Keratinocyte (primary cell): Measurements from ENCODE around the gene TMEM18. TPM values are rescaled to one million over a fixed set of nuclear protein-coding genes. Genes with fewer than 3 reads are reported as not detected.

ENCODE experiments used
- DNase-seq: peaks from one replicate; pipeline ENCODE4 v3.0.0-alpha.2; 2011; ENCODE audit warnings: low read depth, missing footprints, low spot score
- FAIRE-seq: peaks from 2 replicates; lab custom pipeline; 2011; peaks lifted over from hg19 to GRCh38; lab: Jason Lieb, UNC
- H2AFZ ChIP-seq: 2 replicates; pipeline ENCODE4 v1.6.0; 2012; ENCODE audit warnings: low read length, control low read depth, inconsistent platforms; ENCODE audit not compliant: control insufficient read depth
- H3K27ac ChIP-seq: 2 replicates; pipeline ENCODE4 v1.5.1; 2011; ENCODE audit warnings: low read length; ENCODE audit not compliant: control insufficient read depth, insufficient read depth
- H3K27me3 ChIP-seq: 3 replicates; pipeline ENCODE4 v1.6.0; 2011; ENCODE audit warnings: low read length; ENCODE audit not compliant: control insufficient read depth, insufficient read depth; ENCODE audit errors: extremely low read depth
- H3K36me3 ChIP-seq, 2 experiments: 2 replicates in 1 of 2; 3 replicates in 1 of 2; pipeline ENCODE4 v1.5.1; 2011; ENCODE audit warnings: low read length in 2 of 2, mild to moderate bottlenecking in 1 of 2; ENCODE audit not compliant: control insufficient read depth in 2 of 2, insufficient read depth in 2 of 2; ENCODE audit errors: extremely low read depth in 1 of 2
- H3K4me1 ChIP-seq: 3 replicates; pipeline ENCODE4 v1.5.1; 2011; ENCODE audit warnings: low read length; ENCODE audit not compliant: control insufficient read depth, insufficient read depth; ENCODE audit errors: extremely low read depth
- H3K4me2 ChIP-seq: 3 replicates; pipeline ENCODE4 v1.6.0; 2011; ENCODE audit warnings: low read depth, low read length; ENCODE audit not compliant: control insufficient read depth, insufficient read depth; ENCODE audit errors: extremely low read depth
- H3K4me3 ChIP-seq, 3 experiments: fragments of 200-600 bp in 1 of 3; sonication (generic) in 1 of 3; 2 replicates in 2 of 3; 3 replicates in 1 of 3; pipeline ENCODE4 v1.5.1; 2011 to 2016; ENCODE audit warnings: low read length in 3 of 3, mild to moderate bottlenecking in 3 of 3, control low read depth in 2 of 3, inconsistent platforms in 1 of 3, low read depth in 1 of 3, mixed read lengths in 1 of 3, mixed run types in 1 of 3, moderate library complexity in 1 of 3; ENCODE audit not compliant: control insufficient read depth in 2 of 3, insufficient read depth in 2 of 3; ENCODE audit errors: extremely low read depth in 1 of 3
- H3K79me2 ChIP-seq: 2 replicates; pipeline ENCODE4 v1.6.0; 2012; ENCODE audit warnings: low read length; ENCODE audit not compliant: control insufficient read depth, insufficient read depth
- H3K9ac ChIP-seq: 3 replicates; pipeline ENCODE4 v1.6.0; 2011; ENCODE audit warnings: low read length; ENCODE audit not compliant: control insufficient read depth, insufficient read depth; ENCODE audit errors: extremely low read depth
- H3K9me1 ChIP-seq: 3 replicates; pipeline ENCODE4 v1.6.0; 2011; ENCODE audit warnings: low read length; ENCODE audit not compliant: control insufficient read depth, insufficient read depth; ENCODE audit errors: extremely low read depth
- H3K9me3 ChIP-seq: 2 replicates; pipeline ENCODE4 v1.5.1; 2012; ENCODE audit warnings: low read depth, low read length; ENCODE audit not compliant: control insufficient read depth
- H4K20me1 ChIP-seq: 3 replicates; pipeline ENCODE4 v1.6.0; 2011; ENCODE audit warnings: low read length; ENCODE audit not compliant: control insufficient read depth, insufficient read depth; ENCODE audit errors: extremely low read depth
- CTCF ChIP-seq, 3 experiments: IDR thresholded peaks in 1 of 3; conservative IDR thresholded peaks in 1 of 3; optimal IDR thresholded peaks in 1 of 3; 2 replicates in 2 of 3; 3 replicates in 1 of 3; pipeline versions ENCODE3 to v1.5.1; 2011; ENCODE audit warnings: low read length in 3 of 3, mild to moderate bottlenecking in 3 of 3, moderate library complexity in 2 of 3, control low read depth in 1 of 3, inconsistent platforms in 1 of 3; ENCODE audit not compliant: insufficient read depth in 2 of 3; ENCODE audit errors: extremely low read depth in 1 of 3
- EZH2 ChIP-seq: IDR thresholded peaks from one replicate; pipeline ENCODE4 v1.6.1; 2012; ENCODE audit warnings: inconsistent platforms, mild to moderate bottlenecking, low read length, moderate library complexity
- dilution Hi-C: fragments of 300-500 bp; cut with MboI; formaldehyde crosslinking; loops from one replicate; pipeline ENCODE4 v1.7.0; 2020; ENCODE audit warnings: low sequenced_read_pairs; ENCODE audit not compliant: extremely low pct_ligation_motif_present
- polyA plus RNA-seq, 5 experiments: library from polyadenylated mRNA; depleted of rRNA in 3 of 5; stranded (reverse) in 3 of 5; stranded (forward) in 1 of 5; unstranded in 1 of 5; fragments of >200 nt; gene quantifications; 1 replicate in 1 of 5; 2 replicates in 3 of 5; 3 replicates in 1 of 5; pipeline versions ENCODE4 v1.2.1 to v1.2.3, GENCODE V29; 2011 to 2012; ENCODE audit warnings: missing spikeins in 2 of 5, low read depth in 1 of 5, low replicate concordance in 1 of 5

Gene TMEM18
- polyA plus RNA-seq, 1 donor (not counting 4 experiments of a cell fraction or from before 2014, with no cell fraction given): 27.7 TPM

- no peak overlapping the region for H3K9ac ChIP-seq
- FAIRE-seq: no peak
- no peaks in the 10 kb centered on the region for H4K20me1 ChIP-seq
- no peak overlapping the region for H3K27ac ChIP-seq
- H3K4me2 ChIP-seq: no peak overlapping the region
- no peak overlapping the region for H2AFZ ChIP-seq
- no peaks in the 10 kb centered on the region for H3K27me3 ChIP-seq
- no peaks in the 10 kb centered on the region for H3K36me3 ChIP-seq
- DNase-seq: no peak
- no peaks in the 10 kb centered on the region for H3K4me1 ChIP-seq
- dilution Hi-C loops: no loop called here
- H3K9me3 ChIP-seq: peaks cover 5% of the 10 kb centered on the region
- no peaks in the 10 kb centered on the region for H3K79me2 ChIP-seq
- no peaks in the 10 kb centered on the region for H3K9me1 ChIP-seq
- no peak overlapping the region for H3K4me3 ChIP-seq
- no peak for TF ChIP-seq EZH2
- no peak for TF ChIP-seq CTCF (optimal IDR thresholded peaks at IDR 0.05 in 1 of 3, IDR thresholded peaks at IDR 0.05 in 1 of 3, conservative IDR thresholded peaks at IDR 0.05 in 1 of 3; ENCODE audit: extremely low read depth in 1 of 3, insufficient read depth in 2 of 3, low read length in 3 of 3)
Measured at GRCh38 chr2:689237-689636, 12.0 kb upstream of the TMEM18 start.

GRCh38 chr2:688504-689076 is 11.4 kb upstream of the TMEM18 start:
- Histone ChIP-seq H3K79me2 (no peaks in the 10 kb centered on the region), H3K4me2 (no peak overlapping the region), H3K4me1 (no peaks in the 10 kb centered on the region), H3K27ac (no peak overlapping the region), H3K4me3 (no peak overlapping the region), H3K36me3 (no peaks in the 10 kb centered on the region), H2AFZ (no peak overlapping the region), H3K9me1 (no peaks in the 10 kb centered on the region), H3K27me3 (no peaks in the 10 kb centered on the region), H3K9me3 (peaks cover 6% of the 10 kb centered on the region), H3K9ac (no peak overlapping the region), H4K20me1 (no peaks in the 10 kb centered on the region)
- no peak for DNase-seq
- dilution Hi-C loops: no loop called here
- no peak for FAIRE-seq
- TF ChIP-seq EZH2: no peak
- no peak for TF ChIP-seq CTCF (optimal IDR thresholded peaks at IDR 0.05 in 1 of 3, IDR thresholded peaks at IDR 0.05 in 1 of 3, conservative IDR thresholded peaks at IDR 0.05 in 1 of 3; ENCODE audit: extremely low read depth in 1 of 3, insufficient read depth in 2 of 3, low read length in 3 of 3)
